ENCODE data around the gene ALK. TPM values are rescaled to one million over a fixed set of nuclear protein-coding genes. Genes with fewer than 3 reads are reported as not detected.
A peak's percentile ranks its signal among the peaks of the same experiment; 100 is the strongest.

Gene ALK
- total and polyA plus RNA-seq, 2 experiments from 2014 or later = 0.35 TPM; not detected in 1

GRCh38 chr2:29154610-29155009 is 766.8 kb downstream of the ALK start:
- Histone ChIP-seq H3K4me3 (no peak overlapping the region), H3K27me3 (ENCODE audit: insufficient read depth) (no peaks in the 10 kb centered on the region), H3K79me2 (replicated peaks; ENCODE audit: insufficient read depth) (no peaks in the 10 kb centered on the region), H3K4me1 (ENCODE audit: insufficient read depth) (peaks cover 7% of the 10 kb centered on the region; the same call in 1 of the 2 replicates), H3K9me2 (ENCODE audit: insufficient read depth) (no peaks in the 10 kb centered on the region), H3K27ac (ENCODE audit: low read depth) (no peak overlapping the region), H3K4me2 (no peak overlapping the region), H4K20me1 (replicated peaks; ENCODE audit: insufficient read depth) (no peaks in the 10 kb centered on the region), H2AFZ (peak overlapping the region; percentile 38; the same call in 1 of the 2 replicates), H3K36me3 (ENCODE audit: insufficient read depth) (no peaks in the 10 kb centered on the region), H3F3A (replicated peaks; ENCODE audit: low read depth) (no peaks in the 10 kb centered on the region)
- H3K27me3 Mint-ChIP-seq (ENCODE audit: insufficient read depth, low read depth, poor library complexity) = no peaks in the 10 kb centered on the region
- no peak for ATAC-seq
- no peak overlapping the region for H3K27ac Mint-ChIP-seq
- H3K4me3 Mint-ChIP-seq = no peak overlapping the region
- no peaks in the 10 kb centered on the region for H3K36me3 Mint-ChIP-seq (ENCODE audit: low read depth)
- H3K9me3 Mint-ChIP-seq = no peaks in the 10 kb centered on the region
- TF ChIP-seq CREB1 (CRISPR knock-in tag; IDR thresholded peaks at IDR 0.05; ENCODE audit: low read depth) (no peak), ZNF462 (CRISPR knock-in tag; IDR thresholded peaks at IDR 0.05) (no peak), CTCF (conservative IDR thresholded peaks at IDR 0.05; ENCODE audit: low read depth in 2 of 2) (no peak), NANOG (IDR thresholded peaks at IDR 0.05; ENCODE audit: borderline replicate concordance) (no peak), POLR2AphosphoS5 (IDR thresholded peaks at IDR 0.05; ENCODE audit: low read depth) (no peak), JUNB (IDR thresholded peaks at IDR 0.05; ENCODE audit: unreplicated experiment) (no peak), EZH2 (IDR thresholded peaks at IDR 0.05; ENCODE audit: low read depth, unreplicated experiment) (no peak), ZNF114 (CRISPR knock-in tag; IDR thresholded peaks at IDR 0.05) (no peak)
- DNase-seq (ENCODE audit: low spot score) = no peak
- H3K4me1 Mint-ChIP-seq = peaks cover 5% of the 10 kb centered on the region; the same call in 2 of the 3 replicates
